HEK293 (cell line): Measurements from ENCODE around the gene TMEM145.

ENCODE experiments used
- GLI4 ChIP-seq: fragments of 450-650 bp; formaldehyde crosslinking; IDR thresholded peaks from 2 replicates; pipeline ENCODE4 v1.5.1; 2016; ENCODE audit warnings: missing biosample characterization, missing genetic modification characterization
- KLF1 ChIP-seq: fragments of 450-650 bp; formaldehyde crosslinking; IDR thresholded peaks from 2 replicates; pipeline ENCODE4 v1.5.1; 2016; ENCODE audit warnings: missing biosample characterization, missing genetic modification characterization
- OVOL3 ChIP-seq: fragments of 450-650 bp; formaldehyde crosslinking; IDR thresholded peaks from 2 replicates; pipeline ENCODE4 v1.5.1; 2016; ENCODE audit warnings: missing biosample characterization, missing genetic modification characterization
- ZNF274 ChIP-seq, 2 experiments: fragments of 200-500 bp in 1 of 2; fragments of 450-650 bp in 1 of 2; sonication (Bioruptor generic) in 1 of 2; formaldehyde crosslinking in 1 of 2; IDR thresholded peaks; 2 replicates each; pipeline versions ENCODE4 v1.5.1 to v1.6.1; 2014 to 2016; ENCODE audit warnings: borderline replicate concordance in 1 of 2, inconsistent platforms in 1 of 2, low read length in 1 of 2, missing biosample characterization in 1 of 2, missing genetic modification characterization in 1 of 2
- ZNF335 ChIP-seq: fragments of 450-650 bp; formaldehyde crosslinking; conservative IDR thresholded peaks from 2 replicates; pipeline ENCODE4 v1.5.1; 2016; ENCODE audit warnings: missing biosample characterization, missing genetic modification characterization
- ZNF423 ChIP-seq: fragments of 450-650 bp; formaldehyde crosslinking; IDR thresholded peaks from 2 replicates; pipeline ENCODE4 v1.5.1; 2016; ENCODE audit warnings: missing biosample characterization, missing genetic modification characterization
- ZNF76 ChIP-seq: fragments of 450-650 bp; formaldehyde crosslinking; IDR thresholded peaks from 2 replicates; pipeline ENCODE4; 2016; ENCODE audit warnings: low read depth, missing biosample characterization, missing genetic modification characterization, borderline replicate concordance
- TF ChIP-seq, protein P1 (sequence below): fragments of 450-650 bp; formaldehyde crosslinking; IDR thresholded peaks from 2 replicates; pipeline ENCODE4 v1.5.1; 2016; ENCODE audit warnings: missing biosample characterization, missing genetic modification characterization

- no peak for TF ChIP-seq KLF1 (tag by site-specific recombination)
- TF ChIP-seq, protein P1, sequence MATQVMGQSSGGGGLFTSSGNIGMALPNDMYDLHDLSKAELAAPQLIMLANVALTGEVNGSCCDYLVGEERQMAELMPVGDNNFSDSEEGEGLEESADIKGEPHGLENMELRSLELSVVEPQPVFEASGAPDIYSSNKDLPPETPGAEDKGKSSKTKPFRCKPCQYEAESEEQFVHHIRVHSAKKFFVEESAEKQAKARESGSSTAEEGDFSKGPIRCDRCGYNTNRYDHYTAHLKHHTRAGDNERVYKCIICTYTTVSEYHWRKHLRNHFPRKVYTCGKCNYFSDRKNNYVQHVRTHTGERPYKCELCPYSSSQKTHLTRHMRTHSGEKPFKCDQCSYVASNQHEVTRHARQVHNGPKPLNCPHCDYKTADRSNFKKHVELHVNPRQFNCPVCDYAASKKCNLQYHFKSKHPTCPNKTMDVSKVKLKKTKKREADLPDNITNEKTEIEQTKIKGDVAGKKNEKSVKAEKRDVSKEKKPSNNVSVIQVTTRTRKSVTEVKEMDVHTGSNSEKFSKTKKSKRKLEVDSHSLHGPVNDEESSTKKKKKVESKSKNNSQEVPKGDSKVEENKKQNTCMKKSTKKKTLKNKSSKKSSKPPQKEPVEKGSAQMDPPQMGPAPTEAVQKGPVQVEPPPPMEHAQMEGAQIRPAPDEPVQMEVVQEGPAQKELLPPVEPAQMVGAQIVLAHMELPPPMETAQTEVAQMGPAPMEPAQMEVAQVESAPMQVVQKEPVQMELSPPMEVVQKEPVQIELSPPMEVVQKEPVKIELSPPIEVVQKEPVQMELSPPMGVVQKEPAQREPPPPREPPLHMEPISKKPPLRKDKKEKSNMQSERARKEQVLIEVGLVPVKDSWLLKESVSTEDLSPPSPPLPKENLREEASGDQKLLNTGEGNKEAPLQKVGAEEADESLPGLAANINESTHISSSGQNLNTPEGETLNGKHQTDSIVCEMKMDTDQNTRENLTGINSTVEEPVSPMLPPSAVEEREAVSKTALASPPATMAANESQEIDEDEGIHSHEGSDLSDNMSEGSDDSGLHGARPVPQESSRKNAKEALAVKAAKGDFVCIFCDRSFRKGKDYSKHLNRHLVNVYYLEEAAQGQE (tag by site-specific recombination): no peak
- TF ChIP-seq ZNF423 (tag by site-specific recombination): no peak
- TF ChIP-seq ZNF76 (tag by site-specific recombination): no peak
- TF ChIP-seq ZNF274 (IDR thresholded peaks at IDR 0.05; ENCODE audit: low read length): no peak
- no peak for TF ChIP-seq ZNF274 (tag by site-specific recombination; IDR thresholded peaks at IDR 0.05; ENCODE audit: borderline replicate concordance)
- no peak for TF ChIP-seq GLI4
- no peak for TF ChIP-seq ZNF335 (tag by site-specific recombination)
- TF ChIP-seq OVOL3: no peak
Measured at GRCh38 chr19:42301646-42302203, 11.4 kb upstream of the TMEM145 start, which contains the start of gene PRR19.
